HepG2 (cell line): ENCODE measurements around the gene TACC3. TPM values are rescaled to one million over a fixed set of nuclear protein-coding genes. Genes with fewer than 3 reads are reported as not detected.
A peak's percentile ranks its signal among the peaks of the same experiment; 100 is the strongest.

ENCODE experiments used
- FOXA1 ChIP-seq, 2 experiments: fragments of 450-650 bp in 1 of 2; sonication (generic) in 1 of 2; formaldehyde crosslinking in 1 of 2; IDR thresholded peaks; 2 replicates each; pipeline versions ENCODE4 v1.4.0 to v1.6.1; 2016 to 2020; ENCODE audit warnings: missing genetic modification reagents in 1 of 2
- FOXA3 ChIP-seq: IDR thresholded peaks from 2 replicates; pipeline ENCODE4 v1.6.1; 2016; ENCODE audit warnings: missing genetic modification reagents, missing compliant biosample characterization
- MAFF ChIP-seq: IDR thresholded peaks from 2 replicates; pipeline ENCODE4 v1.6.1; 2011; ENCODE audit warnings: low read depth, low read length, improper control_type of control experiment
- NCOR1 ChIP-seq: fragments of 200-600 bp; sonication (generic); IDR thresholded peaks from 2 replicates; pipeline ENCODE4 v1.7.0; 2017; ENCODE audit warnings: antibody characterized with exemption, low read length, borderline replicate concordance
- NKX3-1 ChIP-seq: sonication (generic); formaldehyde crosslinking; IDR thresholded peaks from 2 replicates; pipeline ENCODE4 v1.5.0; 2020; ENCODE audit warnings: missing genetic modification reagents
- REL ChIP-seq: sonication (generic); formaldehyde crosslinking; conservative IDR thresholded peaks from 2 replicates; pipeline ENCODE4 v1.8.0; 2022; ENCODE audit warnings: mild to moderate bottlenecking, missing genetic modification reagents, moderate library complexity
- RXRB ChIP-seq: IDR thresholded peaks from 2 replicates; pipeline ENCODE4 v1.6.1; 2016; ENCODE audit warnings: borderline replicate concordance, missing genetic modification reagents, missing compliant biosample characterization
- TERF1 ChIP-seq: sonication (generic); formaldehyde crosslinking; IDR thresholded peaks from 2 replicates; pipeline ENCODE4 v1.8.0; 2022; ENCODE audit warnings: mild to moderate bottlenecking, missing genetic modification reagents, moderate library complexity
- ZBTB14 ChIP-seq: sonication (generic); formaldehyde crosslinking; IDR thresholded peaks from 2 replicates; pipeline ENCODE4 v1.4.0; 2020; ENCODE audit warnings: missing genetic modification reagents
- ZBTB20 ChIP-seq: sonication (generic); formaldehyde crosslinking; IDR thresholded peaks from 2 replicates; pipeline ENCODE4 v1.8.1; 2023; ENCODE audit warnings: missing genetic modification reagents, low read depth, mild to moderate bottlenecking, borderline replicate concordance
- ZBTB25 ChIP-seq: IDR thresholded peaks from 2 replicates; pipeline ENCODE4 v1.6.1; 2018; ENCODE audit warnings: missing genetic modification reagents
- ZNF512 ChIP-seq: sonication (generic); formaldehyde crosslinking; IDR thresholded peaks from 2 replicates; pipeline ENCODE4 v1.4.0; 2020; ENCODE audit warnings: mild to moderate bottlenecking, missing genetic modification reagents
- ZNF644 ChIP-seq: IDR thresholded peaks from 2 replicates; pipeline ENCODE4 v1.6.1; 2016; ENCODE audit warnings: low read depth
- ZNF761 ChIP-seq: sonication (generic); formaldehyde crosslinking; conservative IDR thresholded peaks from 2 replicates; pipeline ENCODE4 v1.4.0; 2020; ENCODE audit warnings: mild to moderate bottlenecking, missing genetic modification reagents
- ZSCAN22 ChIP-seq: sonication (generic); formaldehyde crosslinking; IDR thresholded peaks from 2 replicates; pipeline ENCODE4 v1.4.0; 2020; ENCODE audit warnings: mild to moderate bottlenecking, missing genetic modification reagents
- polyA plus RNA-seq, 8 experiments: library from polyadenylated mRNA; depleted of rRNA in 3 of 8; stranded (reverse) in 7 of 8; unstranded in 1 of 8; fragments of >200 nt; fragmentation: Illumina TruSeq in 4 of 8; extraction: Trizol in 4 of 8; gene quantifications; 2 replicates each; pipeline versions ENCODE4 v1.2.1 to v1.2.3, GENCODE V29; 2011 to 2016; ENCODE audit warnings: low read depth in 4 of 8, missing spikeins in 1 of 8, mixed read lengths in 1 of 8; ENCODE audit not compliant: insufficient read depth in 1 of 8
- total RNA-seq, 5 experiments: library from RNA; depleted of rRNA; stranded (reverse); fragments of >200 nt; fragmentation: Illumina TruSeq; extraction: Trizol; gene quantifications; 2 replicates each; pipeline ENCODE4 v1.2.3, GENCODE V29; 2016; ENCODE audit warnings: low read depth in 1 of 5
- TF ChIP-seq, protein P1 (sequence below): IDR thresholded peaks from 2 replicates; pipeline ENCODE4 v1.6.1; 2012; ENCODE audit warnings: low read depth, low read length, improper control_type of control experiment
- TF ChIP-seq, protein P2 (sequence below): sonication (generic); formaldehyde crosslinking; IDR thresholded peaks from 2 replicates; pipeline ENCODE4 v1.5.1; 2020; ENCODE audit warnings: mild to moderate bottlenecking, moderate library complexity, missing genetic modification reagents

Gene TACC3
- total and polyA plus RNA-seq, 2 of the 13 experiments (the other 11 are each of a cell fraction or from before 2014, with no cell fraction given), result 20.3 to 21.2 TPM

- TF ChIP-seq ZBTB14 (CRISPR knock-in tag) (no peak), RXRB (CRISPR knock-in tag) (peak; percentile 93), ZNF644 (CRISPR knock-in tag) (0 out of 2 replicates have a peak, but pooled peaks have one; percentile 49), ZBTB25 (CRISPR knock-in tag) (peak; percentile 86), TERF1 (CRISPR knock-in tag) (no peak), ZSCAN22 (no peak), ZBTB20 (CRISPR knock-in tag) (peak; percentile 75; the same call in 1 of the 2 replicates), NKX3-1 (CRISPR knock-in tag) (no peak; the same call in 1 of the 2 replicates), ZNF512 (CRISPR knock-in tag) (no peak), ZNF761 (CRISPR knock-in tag) (no peak), FOXA1 (IDR thresholded peaks at IDR 0.05) (no peak), FOXA1 (CRISPR knock-in tag; IDR thresholded peaks at IDR 0.05) (no peak), REL (CRISPR knock-in tag) (no peak), NCOR1 (peak; percentile 41; the same call in 1 of the 2 replicates), MAFF (no peak), FOXA3 (CRISPR knock-in tag) (peak; percentile 65)
- TF ChIP-seq, protein P1, sequence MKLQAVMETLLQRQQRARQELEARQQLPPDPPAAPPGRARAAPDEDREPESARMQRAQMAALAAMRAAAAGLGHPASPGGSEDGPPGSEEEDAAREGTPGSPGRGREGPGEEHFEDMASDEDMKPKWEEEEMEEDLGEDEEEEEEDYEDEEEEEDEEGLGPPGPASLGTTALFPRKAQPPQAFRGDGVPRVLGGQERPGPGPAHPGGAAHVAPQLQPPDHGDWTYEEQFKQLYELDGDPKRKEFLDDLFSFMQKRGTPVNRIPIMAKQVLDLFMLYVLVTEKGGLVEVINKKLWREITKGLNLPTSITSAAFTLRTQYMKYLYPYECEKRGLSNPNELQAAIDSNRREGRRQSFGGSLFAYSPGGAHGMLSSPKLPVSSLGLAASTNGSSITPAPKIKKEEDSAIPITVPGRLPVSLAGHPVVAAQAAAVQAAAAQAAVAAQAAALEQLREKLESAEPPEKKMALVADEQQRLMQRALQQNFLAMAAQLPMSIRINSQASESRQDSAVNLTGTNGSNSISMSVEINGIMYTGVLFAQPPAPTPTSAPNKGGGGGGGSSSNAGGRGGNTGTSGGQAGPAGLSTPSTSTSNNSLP, result no peak
- TF ChIP-seq, protein P2, sequence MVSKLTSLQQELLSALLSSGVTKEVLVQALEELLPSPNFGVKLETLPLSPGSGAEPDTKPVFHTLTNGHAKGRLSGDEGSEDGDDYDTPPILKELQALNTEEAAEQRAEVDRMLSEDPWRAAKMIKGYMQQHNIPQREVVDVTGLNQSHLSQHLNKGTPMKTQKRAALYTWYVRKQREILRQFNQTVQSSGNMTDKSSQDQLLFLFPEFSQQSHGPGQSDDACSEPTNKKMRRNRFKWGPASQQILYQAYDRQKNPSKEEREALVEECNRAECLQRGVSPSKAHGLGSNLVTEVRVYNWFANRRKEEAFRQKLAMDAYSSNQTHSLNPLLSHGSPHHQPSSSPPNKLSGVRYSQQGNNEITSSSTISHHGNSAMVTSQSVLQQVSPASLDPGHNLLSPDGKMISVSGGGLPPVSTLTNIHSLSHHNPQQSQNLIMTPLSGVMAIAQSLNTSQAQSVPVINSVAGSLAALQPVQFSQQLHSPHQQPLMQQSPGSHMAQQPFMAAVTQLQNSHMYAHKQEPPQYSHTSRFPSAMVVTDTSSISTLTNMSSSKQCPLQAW (CRISPR knock-in tag), result peak; percentile 88
Observed at GRCh38 chr4:1779588-1780382, 58.5 kb downstream of the TACC3 start (continued).
